CD14-positive monocyte (primary cell): Measurements from ENCODE around the gene IL1RAPL1. TPM values are rescaled to one million over a fixed set of nuclear protein-coding genes. Genes with fewer than 3 reads are reported as not detected.

Experiments used
- DNase-seq, 3 donors: peaks; one replicate each; pipeline ENCODE4 v3.0.0-alpha.2; 2011 to 2022
- H2AFZ ChIP-seq: 2 replicates; pipeline ENCODE4 v1.6.0; 2012; ENCODE audit warnings: mild to moderate bottlenecking, low read depth, low read length, inconsistent platforms; ENCODE audit not compliant: insufficient read depth, poor library complexity, severe bottlenecking
- H3K27ac ChIP-seq, 2 donors: 1 replicate in 1 of 2; 2 replicates in 1 of 2; pipeline ENCODE4 v1.5.1; 2012 to 2013; ENCODE audit warnings: low read length in 2 of 2, control low read depth in 1 of 2, inconsistent platforms in 1 of 2, low read depth in 1 of 2, mild to moderate bottlenecking in 1 of 2
- H3K27me3 ChIP-seq, 2 donors: one replicate each; pipeline versions ENCODE4 v1.6.0 to v1.6.1; 2011 to 2013; ENCODE audit warnings: low read length in 2 of 2; ENCODE audit not compliant: control insufficient read depth in 2 of 2, insufficient read depth in 2 of 2
- H3K36me3 ChIP-seq, 2 donors: replicated peaks in 1 of 2; 1 replicate in 1 of 2; 2 replicates in 1 of 2; pipeline versions ENCODE4 v1.5.1 to v1.6.1; 2012 to 2013; ENCODE audit warnings: low read length in 2 of 2, control low read depth in 1 of 2, inconsistent platforms in 1 of 2, mild to moderate bottlenecking in 1 of 2; ENCODE audit not compliant: insufficient read depth in 2 of 2, control insufficient read depth in 1 of 2
- H3K4me1 ChIP-seq, 2 donors: 1 replicate in 1 of 2; 2 replicates in 1 of 2; pipeline versions ENCODE4 v1.5.1 to v1.6.1; 2012 to 2013; ENCODE audit warnings: low read length in 2 of 2, control low read depth in 1 of 2, inconsistent platforms in 1 of 2, mild to moderate bottlenecking in 1 of 2, moderate library complexity in 1 of 2; ENCODE audit not compliant: insufficient read depth in 2 of 2, control insufficient read depth in 1 of 2
- H3K4me2 ChIP-seq: replicated peaks from 2 replicates; pipeline ENCODE3; 2012; ENCODE audit warnings: low read length, moderate library complexity, mild to moderate bottlenecking; ENCODE audit not compliant: poor library complexity, severe bottlenecking; ENCODE audit errors: extremely low read depth
- H3K4me3 ChIP-seq, 3 experiments: fragments of 200-600 bp in 1 of 3; sonication (generic) in 1 of 3; replicated peaks in 1 of 3; 1 replicate in 2 of 3; 2 replicates in 1 of 3; pipeline ENCODE4 v1.5.1; 2011 to 2013; ENCODE audit warnings: low read length in 3 of 3, mild to moderate bottlenecking in 3 of 3, control low read depth in 2 of 3, low read depth in 2 of 3, inconsistent platforms in 1 of 3, moderate library complexity in 1 of 3
- H3K79me2 ChIP-seq: 2 replicates; pipeline ENCODE4 v1.6.0; 2012; ENCODE audit warnings: mild to moderate bottlenecking, control low read depth, inconsistent platforms, low read length, moderate library complexity; ENCODE audit not compliant: insufficient read depth
- H3K9ac ChIP-seq: 2 replicates; pipeline ENCODE4 v1.6.0; 2017; ENCODE audit warnings: low read length, mild to moderate bottlenecking; ENCODE audit not compliant: insufficient read depth, poor library complexity, severe bottlenecking
- H3K9me3 ChIP-seq, 2 donors: replicated peaks in 1 of 2; 1 replicate in 1 of 2; 2 replicates in 1 of 2; pipeline versions ENCODE4 v1.5.1 to v1.6.1; 2012 to 2013; ENCODE audit warnings: low read length in 2 of 2, control low read depth in 1 of 2; ENCODE audit not compliant: control insufficient read depth in 1 of 2, insufficient read depth in 1 of 2
- H4K20me1 ChIP-seq: 2 replicates; pipeline ENCODE4 v1.6.0; 2012; ENCODE audit warnings: mild to moderate bottlenecking, low read length, control low read depth, moderate library complexity; ENCODE audit not compliant: insufficient read depth
- H3K27ac Mint-ChIP-seq, 7 donors: one replicate each; pipeline ENCODE4 v1.8.0; 2020; ENCODE audit warnings: mild to moderate bottlenecking in 7 of 7, mixed read lengths in 7 of 7, moderate library complexity in 6 of 7, inconsistent platforms in 2 of 7
- H3K27me3 Mint-ChIP-seq, 3 donors: one replicate each; pipeline ENCODE4 v1.8.0; 2021 to 2022; ENCODE audit warnings: low read depth in 3 of 3, mild to moderate bottlenecking in 3 of 3, mixed read lengths in 3 of 3, moderate library complexity in 3 of 3, inconsistent platforms in 1 of 3
- H3K36me3 Mint-ChIP-seq, 2 donors: one replicate each; pipeline ENCODE4 v1.8.0; 2020; ENCODE audit warnings: mixed read lengths in 2 of 2, inconsistent platforms in 1 of 2, mild to moderate bottlenecking in 1 of 2
- H3K4me1 Mint-ChIP-seq: one replicate; pipeline ENCODE4 v1.8.0; 2020; ENCODE audit warnings: mild to moderate bottlenecking, mixed read lengths
- H3K4me3 Mint-ChIP-seq, 2 donors: one replicate each; pipeline ENCODE4 v1.8.0; 2020; ENCODE audit warnings: mild to moderate bottlenecking in 2 of 2, mixed read lengths in 2 of 2, moderate library complexity in 1 of 2
- H3K9me3 Mint-ChIP-seq, 7 donors: one replicate each; pipeline ENCODE4 v1.8.0; 2020 to 2022; ENCODE audit warnings: mixed read lengths in 7 of 7, mild to moderate bottlenecking in 6 of 7, moderate library complexity in 6 of 7, inconsistent platforms in 2 of 7
- CTCF ChIP-seq: fragments of 200-600 bp; IDR thresholded peaks from one replicate; pipeline ENCODE4 v1.8.0; 2022; ENCODE audit warnings: antibody characterized with exemption, mild to moderate bottlenecking
- WGBS: methylation state at CpG from one replicate; pipeline ENCODE4 v1.1.5; 2013; ENCODE audit warnings: missing lambda C conversion rate; ENCODE audit not compliant: insufficient coverage; 5-methylcytosine and 5-hydroxymethylcytosine counted together
- intact Hi-C, 2 donors: fragments of 100-400 bp; cut with micrococcal nuclease; formaldehyde crosslinking; loops; one replicate each; pipeline versions ENCODE4 v1.15.0 to v1.15.1; 2023
- polyA plus RNA-seq, 3 donors: library from polyadenylated mRNA; depleted of rRNA in 1 of 3; unstranded in 2 of 3; stranded (reverse) in 1 of 3; fragments of 300-500 nt in 2 of 3; fragments of >200 nt in 1 of 3; fragmentation: Illumina TruSeq in 2 of 3; gene quantifications; 1 replicate in 2 of 3; 2 replicates in 1 of 3; pipeline ENCODE4 v1.2.3, GENCODE V29; 2012 to 2021

The IL1RAPL1 gene
- polyA plus RNA-seq, 3 donors, result not detected

- H3K27me3 Mint-ChIP-seq, result no peaks in the 10 kb centered on the region
- WGBS, result no CpG with 5 or more reads among the region's 3 CpGs
Observed at GRCh38 chrX:28843817-28844216, 256.6 kb downstream of the IL1RAPL1 start.

GRCh38 chrX:28847423-28847822, 260.2 kb downstream of the IL1RAPL1 start:
- intact Hi-C loops, result no loop called here
- WGBS, result 80% methylated on average over 1 of the region's 3 CpGs
- Histone ChIP-seq H3K4me3 (no peak overlapping the region), H3K9me3 (no peaks in the 10 kb centered on the region), H3K36me3 (no peaks in the 10 kb centered on the region), H3K4me2 (no peak overlapping the region), H3K79me2 (no peaks in the 10 kb centered on the region), H2AFZ (no peak overlapping the region), H3K27me3 (no peaks in the 10 kb centered on the region), H3K27ac (no peak overlapping the region), H3K9ac (no peak overlapping the region), H4K20me1 (no peaks in the 10 kb centered on the region), H3K4me1 (no peaks in the 10 kb centered on the region)
- Mint-ChIP-seq H3K36me3 (no peaks in the 10 kb centered on the region), H3K27ac (no peak overlapping the region), H3K4me1 (no peaks in the 10 kb centered on the region), H3K9me3 (peaks cover 0 to 1% (median 0%) of the 10 kb centered on the region in 7 donors), H3K4me3 (no peak overlapping the region), H3K27me3 (no peaks in the 10 kb centered on the region)
- no peak for TF ChIP-seq CTCF
- no peak for DNase-seq

More at GRCh38 chrX:28843817-28844216, 256.6 kb downstream of the IL1RAPL1 start:
- no peak for TF ChIP-seq CTCF
- no peaks in the 10 kb centered on the region for H3K79me2 ChIP-seq
- H3K4me1 ChIP-seq, result no peaks in the 10 kb centered on the region
- H3K9me3 ChIP-seq, result no peaks in the 10 kb centered on the region
- H2AFZ ChIP-seq, result no peak overlapping the region
- H3K4me1 Mint-ChIP-seq, result no peaks in the 10 kb centered on the region
- no peak overlapping the region for H3K27ac Mint-ChIP-seq
- no peak overlapping the region for H3K4me2 ChIP-seq
- H3K9ac ChIP-seq, result no peak overlapping the region
- no peak overlapping the region for H3K4me3 Mint-ChIP-seq
- H4K20me1 ChIP-seq, result no peaks in the 10 kb centered on the region
- no peak overlapping the region for H3K27ac ChIP-seq
- H3K36me3 ChIP-seq, result no peaks in the 10 kb centered on the region
- intact Hi-C loops, result no loop called here
- H3K4me3 ChIP-seq, result no peak overlapping the region
- no peaks in the 10 kb centered on the region for H3K36me3 Mint-ChIP-seq
- DNase-seq, result no peak
- H3K27me3 ChIP-seq, result no peaks in the 10 kb centered on the region
- H3K9me3 Mint-ChIP-seq, result no peaks in the 10 kb centered on the region
